PC-3 (cell line): ENCODE measurements around the gene MAST4. TPM values are rescaled to one million over a fixed set of nuclear protein-coding genes. Genes with fewer than 3 reads are reported as not detected.

Experiments used
- ATAC-seq: fragments of 200-7000 bp; cut with Tn5 transposase; 2 replicates; pipeline ENCODE4 v1.9.1; 2020; ENCODE audit warnings: mild to moderate bottlenecking, moderate library complexity
- BruUV-seq: library from RNA; stranded (reverse); fragments of 400-500 nt; replicated peaks from 2 replicates; lab custom pipeline; 2021; lab: Mats Ljungman, UMichigan
- CTCF ChIA-PET: fragments of 300-600 bp; sonication (Branson Sonifier 250); formaldehyde crosslinking; loops from one replicate; lab custom pipeline; 2022; ENCODE audit warnings: antibody characterized with exemption; lab: Charles Lee
- POLR2A ChIA-PET: fragments of 300-600 bp; sonication (Branson Sonifier 250); formaldehyde crosslinking; loops from one replicate; lab custom pipeline; 2022; ENCODE audit warnings: antibody characterized with exemption; ENCODE audit not compliant: unreplicated experiment; lab: Charles Lee
- DNase-seq: peaks from one replicate; pipeline ENCODE4 v3.0.0-alpha.2; 2015
- H2AFZ ChIP-seq: fragments of 300-600 bp; sonication (generic); 2 replicates; pipeline ENCODE4 v1.6.0; 2016; ENCODE audit warnings: antibody characterized with exemption, low read length
- H3F3A ChIP-seq: fragments of 300-600 bp; sonication (generic); one replicate; pipeline ENCODE4 v1.6.0; 2017; ENCODE audit warnings: antibody characterized with exemption, low read length, control low read depth, mild to moderate bottlenecking; ENCODE audit not compliant: unreplicated experiment
- H3K27ac ChIP-seq: fragments of 300-600 bp; sonication (generic); 2 replicates; pipeline ENCODE4 v1.5.1; 2016; ENCODE audit warnings: mild to moderate bottlenecking, low read length
- H3K27me3 ChIP-seq: fragments of 300-600 bp; sonication (generic); 2 replicates; pipeline ENCODE4 v1.6.1; 2016; ENCODE audit warnings: low read length, mixed read lengths
- H3K36me3 ChIP-seq: fragments of 300-600 bp; sonication (generic); 2 replicates; pipeline ENCODE4 v1.6.1; 2016; ENCODE audit warnings: low read depth, mixed run types, low read length, mixed read lengths
- H3K4me1 ChIP-seq: fragments of 300-600 bp; sonication (generic); 2 replicates; pipeline ENCODE4 v1.5.1; 2016; ENCODE audit warnings: low read length; ENCODE audit not compliant: insufficient read depth
- H3K4me2 ChIP-seq: fragments of 300-600 bp; sonication (generic); 2 replicates; pipeline ENCODE4 v1.6.0; 2016; ENCODE audit warnings: low read length
- H3K4me3 ChIP-seq: fragments of 300-600 bp; sonication (generic); 2 replicates; pipeline ENCODE4 v1.5.1; 2016; ENCODE audit warnings: mild to moderate bottlenecking, low read length, mixed read lengths
- H3K79me2 ChIP-seq: fragments of 300-600 bp; sonication (generic); 2 replicates; pipeline ENCODE4 v1.6.1; 2017; ENCODE audit warnings: low read length, mixed read lengths
- H3K9ac ChIP-seq: fragments of 300-600 bp; sonication (generic); 2 replicates; pipeline ENCODE4 v1.6.0; 2016; ENCODE audit warnings: mild to moderate bottlenecking, low read length
- H3K9me2 ChIP-seq: fragments of 300-600 bp; sonication (generic); replicated peaks from 2 replicates; pipeline ENCODE4 v1.6.1; 2016; ENCODE audit warnings: mixed run types, low read length, mixed read lengths
- H3K9me3 ChIP-seq: fragments of 300-600 bp; sonication (generic); 2 replicates; pipeline ENCODE4 v1.6.1; 2016; ENCODE audit warnings: low read length, mixed read lengths
- H4K20me1 ChIP-seq: fragments of 300-600 bp; sonication (generic); 2 replicates; pipeline ENCODE4 v1.6.1; 2016; ENCODE audit warnings: low read length, mixed read lengths
- EZH2 ChIP-seq: fragments of 300-600 bp; sonication (generic); IDR thresholded peaks from one replicate; pipeline ENCODE4 v1.6.1; 2017; ENCODE audit warnings: antibody characterized with exemption, mild to moderate bottlenecking, low read length; ENCODE audit not compliant: unreplicated experiment
- EZH2phosphoT487 ChIP-seq: fragments of 300-600 bp; sonication (generic); IDR thresholded peaks from 2 replicates; pipeline ENCODE4 v1.6.1; 2018; ENCODE audit warnings: mild to moderate bottlenecking, antibody characterized with exemption, low read length, borderline replicate concordance
- intact Hi-C: fragments of 100-400 bp; cut with micrococcal nuclease; formaldehyde crosslinking; loops from 2 replicates; pipeline ENCODE4 v1.9.0; 2023
- total RNA-seq: library from RNA; depleted of rRNA; stranded (reverse); fragments of >200 nt; gene quantifications from 2 replicates; pipeline ENCODE4 v1.2.3, GENCODE V29; 2014
- TF ChIP-seq, protein P1 (sequence below): fragments of 300-600 bp; sonication (generic); conservative IDR thresholded peaks from 2 replicates; pipeline ENCODE4 v1.5.1; 2017; ENCODE audit warnings: antibody characterized with exemption, low read depth, mild to moderate bottlenecking, low read length

Gene MAST4
- total RNA-seq, 1 experiment from 2014 or later = 7.9 TPM

DNA sequence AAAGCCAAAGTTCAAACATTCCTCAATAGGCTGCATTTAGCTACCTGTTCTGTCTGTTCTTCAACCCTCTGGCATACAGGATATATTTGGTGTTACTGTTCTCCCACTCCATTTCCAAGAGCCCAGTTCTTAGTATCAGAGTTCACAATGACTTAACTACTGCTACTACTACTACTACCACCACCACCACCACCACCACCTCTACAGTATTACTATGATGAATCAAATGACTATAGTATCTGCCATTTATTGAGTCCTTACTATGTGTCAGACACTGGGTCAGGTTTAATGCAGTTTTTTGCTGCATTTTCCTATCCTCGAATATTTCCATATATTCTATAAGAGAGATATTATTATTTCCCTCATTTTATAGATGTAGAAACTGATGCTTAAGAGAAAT is 601.3 kb downstream of the MAST4 start:
- TF ChIP-seq EZH2phosphoT487 (no peak), EZH2 (no peak)
- TF ChIP-seq, protein P1, sequence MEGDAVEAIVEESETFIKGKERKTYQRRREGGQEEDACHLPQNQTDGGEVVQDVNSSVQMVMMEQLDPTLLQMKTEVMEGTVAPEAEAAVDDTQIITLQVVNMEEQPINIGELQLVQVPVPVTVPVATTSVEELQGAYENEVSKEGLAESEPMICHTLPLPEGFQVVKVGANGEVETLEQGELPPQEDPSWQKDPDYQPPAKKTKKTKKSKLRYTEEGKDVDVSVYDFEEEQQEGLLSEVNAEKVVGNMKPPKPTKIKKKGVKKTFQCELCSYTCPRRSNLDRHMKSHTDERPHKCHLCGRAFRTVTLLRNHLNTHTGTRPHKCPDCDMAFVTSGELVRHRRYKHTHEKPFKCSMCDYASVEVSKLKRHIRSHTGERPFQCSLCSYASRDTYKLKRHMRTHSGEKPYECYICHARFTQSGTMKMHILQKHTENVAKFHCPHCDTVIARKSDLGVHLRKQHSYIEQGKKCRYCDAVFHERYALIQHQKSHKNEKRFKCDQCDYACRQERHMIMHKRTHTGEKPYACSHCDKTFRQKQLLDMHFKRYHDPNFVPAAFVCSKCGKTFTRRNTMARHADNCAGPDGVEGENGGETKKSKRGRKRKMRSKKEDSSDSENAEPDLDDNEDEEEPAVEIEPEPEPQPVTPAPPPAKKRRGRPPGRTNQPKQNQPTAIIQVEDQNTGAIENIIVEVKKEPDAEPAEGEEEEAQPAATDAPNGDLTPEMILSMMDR = no peak
- H3K4me1 ChIP-seq = 0 out of 2 replicates have a peak, but pooled peaks cover 6% of the 10 kb centered on the region
- ChIA-PET POLR2A (no interaction called here), CTCF (no interaction called here)
- H3K4me2 ChIP-seq = no peak overlapping the region
- no peak overlapping the region for H3K4me3 ChIP-seq
- no peaks in the 10 kb centered on the region for H3K27me3 ChIP-seq
- DNase-seq = no peak
- no peaks in the 10 kb centered on the region for H3K9me3 ChIP-seq
- no peak overlapping the region for H3K9ac ChIP-seq
- H3K9me2 ChIP-seq = no peaks in the 10 kb centered on the region
- no peaks in the 10 kb centered on the region for H3F3A ChIP-seq
- no TSS peak for BruUV-seq
- H3K27ac ChIP-seq = no peak overlapping the region
- H4K20me1 ChIP-seq = no peaks in the 10 kb centered on the region
- no peaks in the 10 kb centered on the region for H3K79me2 ChIP-seq
- intact Hi-C loops = no loop called here
- no peak overlapping the region for H2AFZ ChIP-seq
- no peak for ATAC-seq
- H3K36me3 ChIP-seq = no peaks in the 10 kb centered on the region

DNA sequence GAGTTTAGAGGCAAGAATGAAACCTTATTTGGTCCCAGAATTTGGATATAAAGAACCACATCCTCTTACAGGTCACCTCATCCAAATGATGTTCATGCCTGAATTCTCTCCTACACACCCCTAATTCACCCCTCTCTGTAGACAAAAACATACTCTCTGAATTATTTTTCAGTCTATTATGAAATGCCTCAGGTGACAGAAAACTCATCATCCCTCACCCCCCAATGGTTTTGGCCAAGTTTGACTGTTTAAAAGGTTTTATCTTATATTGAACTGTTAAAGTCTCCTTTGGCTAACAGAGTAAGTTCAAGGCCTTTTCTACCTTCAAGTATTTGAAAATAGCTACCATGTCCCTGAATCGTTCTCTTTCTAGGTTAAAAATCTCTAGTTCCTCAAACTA is 602.7 kb downstream of the MAST4 start:
- TF ChIP-seq EZH2phosphoT487 (no peak), EZH2 (no peak)
- TF ChIP-seq, protein P1 = no peak
- H3K27me3 ChIP-seq = no peaks in the 10 kb centered on the region
- DNase-seq (no peak), ATAC-seq (no peak)
- H3K9me2 ChIP-seq = no peaks in the 10 kb centered on the region
- no peak overlapping the region for H3K9ac ChIP-seq
- no peak overlapping the region for H3K4me2 ChIP-seq
- POLR2A ChIA-PET = no interaction called here
- CTCF ChIA-PET = no interaction called here
- BruUV-seq = no TSS peak
- H3K36me3 ChIP-seq = no peaks in the 10 kb centered on the region
- H3K79me2 ChIP-seq = no peaks in the 10 kb centered on the region
- H3K9me3 ChIP-seq = no peaks in the 10 kb centered on the region
- no peaks in the 10 kb centered on the region for H3F3A ChIP-seq
- H3K27ac ChIP-seq = no peak overlapping the region
- H3K4me3 ChIP-seq = no peak overlapping the region
- intact Hi-C loops = no loop called here
- no peaks in the 10 kb centered on the region for H4K20me1 ChIP-seq
- H3K4me1 ChIP-seq = 0 out of 2 replicates have a peak, but pooled peaks cover 6% of the 10 kb centered on the region
- H2AFZ ChIP-seq = no peak overlapping the region

DNA sequence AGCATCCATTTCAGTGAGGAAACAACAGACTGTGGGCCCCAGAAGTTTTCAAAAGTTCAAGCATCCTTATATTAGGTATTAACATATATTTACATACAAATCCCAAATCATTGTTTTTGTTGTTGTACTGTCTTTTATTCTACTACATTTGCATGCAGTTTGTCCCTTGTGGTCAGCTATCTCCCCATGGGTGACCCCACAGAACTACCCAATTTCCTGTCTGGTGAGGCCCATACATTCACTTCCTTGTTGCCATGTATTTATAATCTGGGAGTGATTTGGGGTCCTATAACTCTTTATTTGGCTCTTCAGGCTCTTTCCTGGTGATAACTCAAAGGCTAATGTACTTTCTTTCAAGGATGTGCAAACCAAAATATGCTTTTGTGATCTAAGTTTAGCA is 603.7 kb downstream of the MAST4 start:
- TF ChIP-seq EZH2phosphoT487 (no peak), EZH2 (no peak)
- TF ChIP-seq, protein P1 = no peak
- Histone ChIP-seq H3K4me2 (no peak overlapping the region), H3K9me2 (no peaks in the 10 kb centered on the region), H3K36me3 (no peaks in the 10 kb centered on the region), H3K27ac (no peak overlapping the region), H3K27me3 (no peaks in the 10 kb centered on the region), H3K9me3 (no peaks in the 10 kb centered on the region), H2AFZ (no peak overlapping the region), H3K4me1 (peaks cover 2% of the 10 kb centered on the region; the same call in 1 of the 2 replicates), H3K4me3 (no peak overlapping the region), H4K20me1 (no peaks in the 10 kb centered on the region), H3F3A (no peaks in the 10 kb centered on the region), H3K79me2 (no peaks in the 10 kb centered on the region), H3K9ac (no peak overlapping the region)
- no peak for ATAC-seq
- ChIA-PET POLR2A (no interaction called here), CTCF (no interaction called here)
- intact Hi-C loops = no loop called here
- no TSS peak for BruUV-seq
- DNase-seq = no peak
